SK-N-SH treated with all-trans-retinoic acid at 6 μM for 48 hours (cell line): ENCODE data around the gene RHBDL2.

Experiments
- ESRRG ChIP-seq: fragments of 250-450 bp; sonication (Bioruptor Pico); IDR thresholded peaks from 2 replicates; pipeline ENCODE4 v1.6.1; 2021; ENCODE audit warnings: mild to moderate bottlenecking
- PPARA ChIP-seq: fragments of 250-450 bp; sonication (Bioruptor Pico); IDR thresholded peaks from 2 replicates; pipeline ENCODE4 v1.5.0; 2020; ENCODE audit warnings: mild to moderate bottlenecking, borderline replicate concordance
- SNAI2 ChIP-seq: fragments of 250-450 bp; sonication (Bioruptor Pico); IDR thresholded peaks from 2 replicates; pipeline ENCODE4 v1.5.0; 2020; ENCODE audit warnings: mild to moderate bottlenecking, moderate library complexity
- ZFP3 ChIP-seq: fragments of 250-450 bp; sonication (Bioruptor Pico); IDR thresholded peaks from 2 replicates; pipeline ENCODE4 v1.5.0; 2020; ENCODE audit warnings: mild to moderate bottlenecking, moderate library complexity
- ZFP30 ChIP-seq: fragments of 450-650 bp; formaldehyde crosslinking; IDR thresholded peaks from 2 replicates; pipeline ENCODE4 v1.5.0; 2022; ENCODE audit warnings: mild to moderate bottlenecking, moderate library complexity
- TF ChIP-seq, protein P1 (sequence below): fragments of 250-450 bp; sonication (Bioruptor Pico); IDR thresholded peaks from 2 replicates; pipeline ENCODE4 v1.5.1; 2021; ENCODE audit warnings: mild to moderate bottlenecking, moderate library complexity
- TF ChIP-seq, protein P2 (sequence below): fragments of 250-450 bp; sonication (Bioruptor Pico); IDR thresholded peaks from 2 replicates; pipeline ENCODE4 v1.8.0; 2020; ENCODE audit warnings: mild to moderate bottlenecking, moderate library complexity, borderline replicate concordance

DNA sequence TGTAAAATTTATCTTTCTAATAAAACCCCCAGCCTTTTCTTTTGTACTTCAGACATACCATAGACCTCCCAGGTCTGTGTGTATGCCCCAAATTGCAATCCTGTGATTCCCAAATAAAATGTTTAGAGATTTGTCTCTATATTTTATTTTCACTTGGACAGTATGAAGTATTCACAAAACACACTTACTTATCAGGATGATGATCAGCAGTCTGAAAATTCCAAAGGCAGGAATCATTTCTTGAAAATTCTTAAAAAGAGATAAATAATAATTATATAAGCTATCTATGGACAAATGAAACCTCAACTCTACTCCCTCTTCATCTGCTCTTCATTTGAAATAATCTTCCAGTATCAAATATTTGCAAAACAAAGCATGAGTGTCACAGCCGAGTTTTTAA, 48.7 kb downstream of the RHBDL2 start:
- TF ChIP-seq PPARA (no peak), ZFP3 (no peak), ESRRG (CRISPR knock-in tag) (no peak), SNAI2 (CRISPR knock-in tag) (no peak), ZFP30 (CRISPR knock-in tag) (no peak)
- TF ChIP-seq, protein P1, sequence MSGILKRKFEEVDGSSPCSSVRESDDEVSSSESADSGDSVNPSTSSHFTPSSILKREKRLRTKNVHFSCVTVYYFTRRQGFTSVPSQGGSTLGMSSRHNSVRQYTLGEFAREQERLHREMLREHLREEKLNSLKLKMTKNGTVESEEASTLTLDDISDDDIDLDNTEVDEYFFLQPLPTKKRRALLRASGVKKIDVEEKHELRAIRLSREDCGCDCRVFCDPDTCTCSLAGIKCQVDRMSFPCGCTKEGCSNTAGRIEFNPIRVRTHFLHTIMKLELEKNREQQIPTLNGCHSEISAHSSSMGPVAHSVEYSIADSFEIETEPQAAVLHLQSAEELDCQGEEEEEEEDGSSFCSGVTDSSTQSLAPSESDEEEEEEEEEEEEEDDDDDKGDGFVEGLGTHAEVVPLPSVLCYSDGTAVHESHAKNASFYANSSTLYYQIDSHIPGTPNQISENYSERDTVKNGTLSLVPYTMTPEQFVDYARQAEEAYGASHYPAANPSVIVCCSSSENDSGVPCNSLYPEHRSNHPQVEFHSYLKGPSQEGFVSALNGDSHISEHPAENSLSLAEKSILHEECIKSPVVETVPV = no peak
- TF ChIP-seq, protein P2, sequence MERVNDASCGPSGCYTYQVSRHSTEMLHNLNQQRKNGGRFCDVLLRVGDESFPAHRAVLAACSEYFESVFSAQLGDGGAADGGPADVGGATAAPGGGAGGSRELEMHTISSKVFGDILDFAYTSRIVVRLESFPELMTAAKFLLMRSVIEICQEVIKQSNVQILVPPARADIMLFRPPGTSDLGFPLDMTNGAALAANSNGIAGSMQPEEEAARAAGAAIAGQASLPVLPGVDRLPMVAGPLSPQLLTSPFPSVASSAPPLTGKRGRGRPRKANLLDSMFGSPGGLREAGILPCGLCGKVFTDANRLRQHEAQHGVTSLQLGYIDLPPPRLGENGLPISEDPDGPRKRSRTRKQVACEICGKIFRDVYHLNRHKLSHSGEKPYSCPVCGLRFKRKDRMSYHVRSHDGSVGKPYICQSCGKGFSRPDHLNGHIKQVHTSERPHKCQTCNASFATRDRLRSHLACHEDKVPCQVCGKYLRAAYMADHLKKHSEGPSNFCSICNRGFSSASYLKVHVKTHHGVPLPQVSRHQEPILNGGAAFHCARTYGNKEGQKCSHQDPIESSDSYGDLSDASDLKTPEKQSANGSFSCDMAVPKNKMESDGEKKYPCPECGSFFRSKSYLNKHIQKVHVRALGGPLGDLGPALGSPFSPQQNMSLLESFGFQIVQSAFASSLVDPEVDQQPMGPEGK = no peak
